ENCODE data around the gene GNA12. TPM values are rescaled to one million over a fixed set of nuclear protein-coding genes. Genes with fewer than 3 reads are reported as not detected.
"Not testable (repeated sequence)": the region's sequence is repeated elsewhere in the genome, so short reads cannot be mapped to it uniquely, and the experiment has no call there.

Gene GNA12
- total RNA-seq, 1 experiment from 2014 or later = 15.0 TPM

DNA sequence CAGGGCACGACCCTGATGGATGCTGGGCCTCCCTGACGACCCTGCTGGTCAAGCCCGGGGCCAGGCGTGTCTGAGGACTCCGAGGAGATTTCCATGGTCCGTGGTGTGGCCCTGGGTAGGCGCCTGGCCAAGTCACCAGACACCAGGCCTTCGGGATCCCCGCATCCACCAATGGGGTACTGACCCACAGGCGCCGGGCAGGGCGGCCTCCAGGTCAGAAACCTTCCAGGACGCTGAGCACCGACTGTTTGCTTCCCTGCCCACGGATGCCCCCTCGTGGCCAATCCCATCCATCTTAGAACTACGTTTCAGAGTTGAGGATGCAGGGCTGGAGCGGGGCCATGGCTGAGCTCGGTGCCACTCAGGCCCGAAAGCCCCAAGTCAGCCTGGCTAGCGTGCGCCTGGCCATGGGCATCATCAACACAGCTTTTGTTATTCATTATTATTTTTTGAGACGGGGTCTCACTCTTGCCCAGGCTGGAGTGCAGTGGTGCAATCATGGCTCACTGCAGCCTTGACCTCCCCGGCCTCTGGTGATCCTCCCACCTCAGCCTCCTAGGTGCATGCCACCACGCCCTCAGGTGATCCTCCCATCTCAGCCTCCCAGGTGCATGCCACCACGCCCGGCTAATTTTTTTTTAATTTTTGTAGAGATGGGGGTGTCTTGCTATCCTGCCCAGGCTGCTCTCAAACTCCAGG, 163.2 kb downstream of the GNA12 start:
- no TSS peak for BruUV-seq (replicated peaks)
- Histone ChIP-seq H4K20me1 (ENCODE audit: low read length) (no peaks in the 10 kb centered on the region), H3K9me3 (ENCODE audit: low read length) (no peaks in the 10 kb centered on the region), H3F3A (ENCODE audit: low read length, unreplicated experiment) (no peaks in the 10 kb centered on the region), H2AFZ (ENCODE audit: low read length) (no peak overlapping the region; the same call in 1 of the 2 replicates), H3K9ac (ENCODE audit: low read length) (no peak overlapping the region), H3K36me3 (ENCODE audit: low read depth, low read length) (no peaks in the 10 kb centered on the region), H3K9me2 (replicated peaks; ENCODE audit: low read length) (no peaks in the 10 kb centered on the region), H3K79me2 (ENCODE audit: low read length) (no peaks in the 10 kb centered on the region), H3K4me2 (ENCODE audit: low read length) (peak overlapping the region; percentile 26; the same call in 1 of the 2 replicates), H3K27me3 (ENCODE audit: low read length) (no peaks in the 10 kb centered on the region), H3K4me1 (ENCODE audit: insufficient read depth, low read length) (no peaks in the 10 kb centered on the region), H3K27ac (ENCODE audit: low read length) (no peak overlapping the region), H3K4me3 (ENCODE audit: low read length) (no peak overlapping the region)
- TF ChIP-seq, protein P1, sequence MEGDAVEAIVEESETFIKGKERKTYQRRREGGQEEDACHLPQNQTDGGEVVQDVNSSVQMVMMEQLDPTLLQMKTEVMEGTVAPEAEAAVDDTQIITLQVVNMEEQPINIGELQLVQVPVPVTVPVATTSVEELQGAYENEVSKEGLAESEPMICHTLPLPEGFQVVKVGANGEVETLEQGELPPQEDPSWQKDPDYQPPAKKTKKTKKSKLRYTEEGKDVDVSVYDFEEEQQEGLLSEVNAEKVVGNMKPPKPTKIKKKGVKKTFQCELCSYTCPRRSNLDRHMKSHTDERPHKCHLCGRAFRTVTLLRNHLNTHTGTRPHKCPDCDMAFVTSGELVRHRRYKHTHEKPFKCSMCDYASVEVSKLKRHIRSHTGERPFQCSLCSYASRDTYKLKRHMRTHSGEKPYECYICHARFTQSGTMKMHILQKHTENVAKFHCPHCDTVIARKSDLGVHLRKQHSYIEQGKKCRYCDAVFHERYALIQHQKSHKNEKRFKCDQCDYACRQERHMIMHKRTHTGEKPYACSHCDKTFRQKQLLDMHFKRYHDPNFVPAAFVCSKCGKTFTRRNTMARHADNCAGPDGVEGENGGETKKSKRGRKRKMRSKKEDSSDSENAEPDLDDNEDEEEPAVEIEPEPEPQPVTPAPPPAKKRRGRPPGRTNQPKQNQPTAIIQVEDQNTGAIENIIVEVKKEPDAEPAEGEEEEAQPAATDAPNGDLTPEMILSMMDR (conservative IDR thresholded peaks at IDR 0.05; ENCODE audit: low read depth, low read length) = peak; percentile 74
- TF ChIP-seq EZH2phosphoT487 (IDR thresholded peaks at IDR 0.05; ENCODE audit: borderline replicate concordance, low read length) = no peak
- CTCF ChIA-PET = interaction anchor here (0.5 to 1.0 kb wide), 6 partner anchors 10 to 1835 kb away, joined by 3 to 6 read pairs (median 4); no protein-coding TSS in a partner anchor
- ATAC-seq (peak; percentile 88), DNase-seq (peak; percentile 79)
- intact Hi-C loops (cut with micrococcal nuclease) = loop anchor here (1.0 to 5.0 kb wide), 3 partner anchors 124 to 230 kb away; partner anchors contain the start of genes BRAT1, GRIFIN and IQCE
- POLR2A ChIA-PET (ENCODE audit: unreplicated experiment) = no interaction called here

DNA sequence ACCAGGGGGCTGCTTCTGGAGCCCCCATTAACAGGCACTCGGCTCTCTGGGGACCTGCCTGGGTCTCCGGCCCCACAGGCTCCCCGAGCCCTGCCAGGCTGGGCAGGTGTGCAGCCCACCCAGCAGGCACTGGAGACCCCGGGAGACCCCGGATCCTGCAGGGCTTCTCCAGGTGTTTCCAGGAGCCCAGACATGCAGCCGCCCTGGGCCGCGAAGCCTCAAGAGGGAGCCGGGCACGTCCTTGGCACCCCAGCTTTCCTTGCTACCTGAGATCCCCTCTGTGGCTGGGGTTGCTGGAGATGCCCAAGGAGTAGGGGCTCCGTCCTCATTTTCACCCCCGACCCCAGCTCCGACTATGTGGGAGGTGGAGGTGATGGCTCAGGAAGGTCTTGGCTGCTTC, 163.9 kb downstream of the GNA12 start:
- Histone ChIP-seq H3K4me1 (ENCODE audit: insufficient read depth, low read length) (no peaks in the 10 kb centered on the region), H3K4me2 (ENCODE audit: low read length) (peak overlapping the region; percentile 26; the same call in 1 of the 2 replicates), H2AFZ (ENCODE audit: low read length) (no peak overlapping the region), H3K27me3 (ENCODE audit: low read length) (no peaks in the 10 kb centered on the region), H3K9me2 (replicated peaks; ENCODE audit: low read length) (no peaks in the 10 kb centered on the region), H3K27ac (ENCODE audit: low read length) (no peak overlapping the region), H3K4me3 (ENCODE audit: low read length) (no peak overlapping the region), H3K9ac (ENCODE audit: low read length) (no peak overlapping the region), H3K79me2 (ENCODE audit: low read length) (no peaks in the 10 kb centered on the region), H4K20me1 (ENCODE audit: low read length) (no peaks in the 10 kb centered on the region), H3K36me3 (ENCODE audit: low read depth, low read length) (no peaks in the 10 kb centered on the region), H3F3A (ENCODE audit: low read length, unreplicated experiment) (no peaks in the 10 kb centered on the region), H3K9me3 (ENCODE audit: low read length) (no peaks in the 10 kb centered on the region)
- BruUV-seq (replicated peaks) = no TSS peak
- DNase-seq (no peak), ATAC-seq (no peak)
- ChIA-PET CTCF (interaction anchor here (1.0 kb wide), 1 partner anchor 229 kb away, joined by 5 read pairs; no protein-coding TSS in a partner anchor), POLR2A (ENCODE audit: unreplicated experiment) (no interaction called here)
- TF ChIP-seq EZH2phosphoT487 (IDR thresholded peaks at IDR 0.05; ENCODE audit: borderline replicate concordance, low read length) = no peak
- TF ChIP-seq, protein P1 (conservative IDR thresholded peaks at IDR 0.05; ENCODE audit: low read depth, low read length) = no peak
- no peak for TF ChIP-seq EZH2 (IDR thresholded peaks at IDR 0.05; ENCODE audit: low read length, unreplicated experiment)
- intact Hi-C loops (cut with micrococcal nuclease) = loop anchor here (5.0 kb wide), 2 partner anchors 123 to 203 kb away; partner anchors contain the start of genes BRAT1, GRIFIN and IQCE

DNA sequence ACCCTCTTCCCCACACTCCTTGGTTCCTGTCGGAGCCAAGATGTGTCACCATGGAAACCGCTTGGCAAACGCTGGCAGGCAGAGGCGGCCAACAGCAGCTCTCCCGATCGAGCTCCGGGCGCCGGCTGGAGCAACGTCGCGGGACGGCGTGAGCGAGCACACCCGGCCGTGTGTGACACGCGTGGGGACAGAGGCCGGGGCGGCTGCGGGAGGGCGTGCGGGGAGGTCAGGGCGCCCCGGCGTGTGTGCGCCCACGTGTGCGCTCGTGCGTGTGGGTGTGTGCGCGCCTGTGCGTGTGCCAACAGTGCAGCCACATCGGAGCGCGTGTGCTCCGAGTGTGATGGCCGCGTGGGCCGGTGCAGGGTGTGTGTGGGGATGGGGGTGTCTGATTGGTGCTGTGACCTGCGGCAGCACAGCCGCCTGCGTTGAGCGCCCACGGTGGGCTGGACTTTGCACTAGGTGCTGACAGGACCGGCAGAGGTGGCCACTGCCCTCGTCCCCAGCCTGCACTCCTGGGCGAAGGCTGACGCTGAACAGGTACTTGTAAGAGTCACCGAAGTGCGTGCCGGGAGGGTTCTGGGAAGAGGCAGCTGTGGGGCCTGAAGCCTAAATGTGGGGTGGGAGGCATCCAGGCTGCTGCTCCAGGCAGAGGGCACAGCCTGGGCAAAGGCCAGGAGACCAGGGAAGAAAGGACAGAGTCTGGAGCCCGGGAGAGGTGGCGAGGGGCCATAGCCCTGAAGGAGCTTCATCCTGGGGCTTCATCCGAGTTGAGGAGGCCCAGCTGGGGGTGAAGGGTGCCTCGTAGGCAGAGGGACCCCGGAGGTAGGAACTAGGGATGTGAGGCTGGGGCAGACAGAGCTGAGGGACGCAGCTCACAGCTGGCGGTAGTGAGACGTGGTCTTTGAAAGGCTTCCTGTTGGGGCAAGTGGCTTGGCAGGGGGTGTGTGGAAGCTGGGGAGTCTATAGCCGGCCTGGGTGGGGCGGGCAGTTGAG, 164.7 kb downstream of the GNA12 start:
- POLR2A ChIA-PET (ENCODE audit: unreplicated experiment); H3K4me3 ChIP-seq (ENCODE audit: low read length); H4K20me1 ChIP-seq (ENCODE audit: low read length); H2AFZ ChIP-seq (ENCODE audit: low read length); H3K9me2 ChIP-seq (replicated peaks; ENCODE audit: low read length); H3K9me3 ChIP-seq (ENCODE audit: low read length); CTCF ChIA-PET; H3K27ac ChIP-seq (ENCODE audit: low read length); H3K79me2 ChIP-seq (ENCODE audit: low read length); H3K27me3 ChIP-seq (ENCODE audit: low read length); H3K4me1 ChIP-seq (ENCODE audit: insufficient read depth, low read length); H3K36me3 ChIP-seq (ENCODE audit: low read depth, low read length); DNase-seq; H3F3A ChIP-seq (ENCODE audit: low read length, unreplicated experiment); BruUV-seq (replicated peaks); H3K9ac ChIP-seq (ENCODE audit: low read length): not testable (repeated sequence)
- intact Hi-C loops (cut with micrococcal nuclease) = loop anchor here (5.0 kb wide), 2 partner anchors 122 to 202 kb away; partner anchors contain the start of genes BRAT1, GRIFIN and IQCE
- ATAC-seq = peak; percentile 3; the same call in 1 of the 2 replicates
- peak overlapping the region; percentile 39 for H3K4me2 ChIP-seq (ENCODE audit: low read length)

DNA sequence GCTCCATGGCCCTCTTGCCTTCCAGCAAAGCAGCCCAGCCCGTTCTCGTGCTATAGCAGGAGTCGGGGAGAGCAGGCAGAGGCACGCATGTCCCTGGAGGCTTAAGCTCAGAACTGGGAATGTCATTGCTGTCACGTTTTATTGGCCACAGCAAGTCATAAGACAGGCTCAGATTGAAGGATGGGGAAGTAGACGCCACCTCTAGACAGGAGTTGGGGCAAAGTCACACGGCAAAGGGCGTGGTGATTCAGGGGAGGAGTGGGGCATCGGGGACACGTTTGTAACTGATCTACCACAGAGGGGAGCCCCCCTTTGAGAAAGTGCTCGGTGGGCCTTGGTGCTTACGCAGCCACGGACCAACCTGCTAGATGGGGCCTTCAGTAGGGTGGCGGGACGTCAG, 165.7 kb downstream of the GNA12 start:
- H3K4me2 ChIP-seq (ENCODE audit: low read length); H3K79me2 ChIP-seq (ENCODE audit: low read length); H3K9me2 ChIP-seq (replicated peaks; ENCODE audit: low read length); H3K4me3 ChIP-seq (ENCODE audit: low read length); H3F3A ChIP-seq (ENCODE audit: low read length, unreplicated experiment); ATAC-seq; H2AFZ ChIP-seq (ENCODE audit: low read length); BruUV-seq (replicated peaks); H3K36me3 ChIP-seq (ENCODE audit: low read depth, low read length); POLR2A ChIA-PET (ENCODE audit: unreplicated experiment); H4K20me1 ChIP-seq (ENCODE audit: low read length); DNase-seq; CTCF ChIA-PET; H3K9me3 ChIP-seq (ENCODE audit: low read length); H3K27me3 ChIP-seq (ENCODE audit: low read length); H3K4me1 ChIP-seq (ENCODE audit: insufficient read depth, low read length); H3K9ac ChIP-seq (ENCODE audit: low read length); H3K27ac ChIP-seq (ENCODE audit: low read length); intact Hi-C loops (cut with micrococcal nuclease): not testable (repeated sequence)

Data from PC-3 (cell line).